Astrocyte of the spinal cord (primary cell): ENCODE results near the gene RIMBP2.

Experiments
- DNase-seq: peaks from one replicate; pipeline ENCODE4 v3.0.0; 2011; ENCODE audit warnings: low read depth, low spot score
- H3K4me3 ChIP-seq: 2 replicates; pipeline ENCODE4 v1.5.1; 2011; ENCODE audit warnings: low read depth, mild to moderate bottlenecking, low read length, moderate library complexity
- in situ Hi-C: cut with HindIII; loops from 2 replicates; pipeline ENCODE4 v1.10.0; 2017; ENCODE audit warnings: low sequenced_read_pairs
- TF ChIP-seq, protein P1 (sequence below): IDR thresholded peaks from 2 replicates; pipeline ENCODE4 v1.5.1; 2012; ENCODE audit warnings: low read depth, mild to moderate bottlenecking, low read length, inconsistent platforms

The RIMBP2 gene

GRCh38 chr12:130549361-130549760 is 166.7 kb downstream of the RIMBP2 start:
- in situ Hi-C loops = no loop called here
- DNase-seq = no peak
- H3K4me3 ChIP-seq = no peak overlapping the region
- TF ChIP-seq, protein P1, sequence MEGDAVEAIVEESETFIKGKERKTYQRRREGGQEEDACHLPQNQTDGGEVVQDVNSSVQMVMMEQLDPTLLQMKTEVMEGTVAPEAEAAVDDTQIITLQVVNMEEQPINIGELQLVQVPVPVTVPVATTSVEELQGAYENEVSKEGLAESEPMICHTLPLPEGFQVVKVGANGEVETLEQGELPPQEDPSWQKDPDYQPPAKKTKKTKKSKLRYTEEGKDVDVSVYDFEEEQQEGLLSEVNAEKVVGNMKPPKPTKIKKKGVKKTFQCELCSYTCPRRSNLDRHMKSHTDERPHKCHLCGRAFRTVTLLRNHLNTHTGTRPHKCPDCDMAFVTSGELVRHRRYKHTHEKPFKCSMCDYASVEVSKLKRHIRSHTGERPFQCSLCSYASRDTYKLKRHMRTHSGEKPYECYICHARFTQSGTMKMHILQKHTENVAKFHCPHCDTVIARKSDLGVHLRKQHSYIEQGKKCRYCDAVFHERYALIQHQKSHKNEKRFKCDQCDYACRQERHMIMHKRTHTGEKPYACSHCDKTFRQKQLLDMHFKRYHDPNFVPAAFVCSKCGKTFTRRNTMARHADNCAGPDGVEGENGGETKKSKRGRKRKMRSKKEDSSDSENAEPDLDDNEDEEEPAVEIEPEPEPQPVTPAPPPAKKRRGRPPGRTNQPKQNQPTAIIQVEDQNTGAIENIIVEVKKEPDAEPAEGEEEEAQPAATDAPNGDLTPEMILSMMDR = no peak

DNA sequence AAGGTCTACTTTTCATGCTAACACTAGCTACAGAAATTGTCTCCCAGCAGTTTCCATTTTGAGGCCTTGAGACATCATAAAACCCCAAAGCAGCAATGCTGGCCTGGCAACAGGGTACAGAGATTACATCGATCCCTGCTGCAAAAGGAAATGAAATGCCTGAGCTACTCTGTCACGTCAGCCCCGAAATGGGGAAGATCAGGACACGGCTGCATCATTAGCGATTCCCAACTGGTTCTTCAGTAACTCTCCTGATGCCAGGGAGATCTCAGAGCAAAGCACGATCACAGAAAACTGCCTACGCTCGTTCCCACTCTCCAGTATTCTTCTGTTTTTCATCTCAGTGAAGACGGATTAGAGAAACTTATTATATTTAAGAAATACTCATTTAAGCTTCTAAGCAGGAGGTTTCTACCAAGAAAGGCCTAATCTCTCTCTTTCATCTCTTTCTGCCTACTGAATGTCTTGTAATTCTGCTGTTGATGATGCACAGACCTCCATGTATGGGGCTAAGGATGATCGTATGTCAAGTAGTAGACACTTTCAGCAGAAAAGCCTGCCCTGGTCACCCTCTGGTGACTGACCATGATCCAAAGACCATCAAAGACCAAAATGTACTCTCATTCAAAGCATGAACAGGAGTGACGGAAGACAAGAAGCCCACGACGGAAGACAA is 168.5 kb downstream of the RIMBP2 start:
- DNase-seq = no peak
- H3K4me3 ChIP-seq = no peak overlapping the region
- TF ChIP-seq, protein P1 = no peak
- in situ Hi-C loops = no loop called here

DNA sequence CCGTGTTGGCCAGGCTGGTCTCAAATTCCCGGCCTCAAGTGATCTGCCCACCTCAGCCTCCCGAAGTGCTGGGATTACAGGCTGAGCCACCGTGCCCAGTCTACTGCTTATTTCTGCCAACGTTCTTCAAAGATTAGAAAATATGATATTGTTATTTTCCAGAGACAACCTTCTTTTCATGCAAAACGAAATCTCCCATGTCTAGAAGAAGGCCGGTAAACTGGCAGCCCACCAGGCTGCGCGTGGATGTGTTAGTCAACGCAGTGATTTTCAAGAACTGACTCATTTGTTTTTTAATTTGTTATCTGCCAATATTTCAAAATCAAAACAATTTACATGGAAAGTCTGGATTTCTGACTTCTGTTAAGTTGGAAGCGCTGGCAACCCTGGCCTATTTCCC is 169.6 kb downstream of the RIMBP2 start:
- TF ChIP-seq, protein P1 = no peak
- no peak overlapping the region for H3K4me3 ChIP-seq
- no peak for DNase-seq
- in situ Hi-C loops = no loop called here

DNA sequence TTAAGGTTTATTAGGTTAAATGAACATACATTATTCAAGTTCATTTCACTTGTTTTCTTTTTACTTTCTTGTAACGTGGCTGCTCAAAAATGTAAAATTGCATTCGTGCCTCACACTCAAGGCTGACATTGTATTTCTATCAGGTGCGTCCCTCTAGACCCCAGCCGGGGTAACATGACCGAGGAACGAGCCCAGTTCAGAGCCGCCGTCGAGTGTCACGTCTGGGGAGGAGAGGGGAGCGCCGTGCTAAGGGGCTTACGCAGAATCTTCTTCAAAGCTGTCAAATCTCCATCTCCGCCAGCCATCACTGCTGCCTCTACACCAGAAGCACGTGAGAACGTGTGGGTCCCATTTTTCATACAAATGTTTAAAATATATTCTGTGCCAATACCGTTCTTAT is 170.6 kb downstream of the RIMBP2 start:
- no peak for DNase-seq
- H3K4me3 ChIP-seq = no peak overlapping the region
- TF ChIP-seq, protein P1 = no peak
- in situ Hi-C loops = no loop called here

DNA sequence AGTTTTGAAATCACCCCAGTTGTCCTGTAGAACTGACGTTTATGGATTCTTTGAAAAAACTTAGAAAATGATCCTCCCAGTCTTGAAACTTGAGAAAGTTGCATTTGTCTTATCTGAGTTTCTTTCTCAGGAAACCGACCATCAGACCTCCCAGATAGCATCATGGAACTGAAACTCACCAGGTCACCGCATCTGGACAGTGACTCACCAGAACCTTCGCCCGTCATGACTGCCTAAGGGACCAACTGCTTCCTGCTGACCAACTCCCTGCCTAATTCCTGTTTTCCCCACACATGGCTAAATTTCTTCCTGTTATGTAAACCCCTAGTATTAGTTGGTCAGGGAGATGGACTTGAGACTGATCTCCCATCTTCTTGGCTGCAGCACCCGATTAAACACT is 175.7 kb downstream of the RIMBP2 start:
- TF ChIP-seq, protein P1 = no peak
- no peak overlapping the region for H3K4me3 ChIP-seq
- in situ Hi-C loops = no loop called here
- no peak for DNase-seq

DNA sequence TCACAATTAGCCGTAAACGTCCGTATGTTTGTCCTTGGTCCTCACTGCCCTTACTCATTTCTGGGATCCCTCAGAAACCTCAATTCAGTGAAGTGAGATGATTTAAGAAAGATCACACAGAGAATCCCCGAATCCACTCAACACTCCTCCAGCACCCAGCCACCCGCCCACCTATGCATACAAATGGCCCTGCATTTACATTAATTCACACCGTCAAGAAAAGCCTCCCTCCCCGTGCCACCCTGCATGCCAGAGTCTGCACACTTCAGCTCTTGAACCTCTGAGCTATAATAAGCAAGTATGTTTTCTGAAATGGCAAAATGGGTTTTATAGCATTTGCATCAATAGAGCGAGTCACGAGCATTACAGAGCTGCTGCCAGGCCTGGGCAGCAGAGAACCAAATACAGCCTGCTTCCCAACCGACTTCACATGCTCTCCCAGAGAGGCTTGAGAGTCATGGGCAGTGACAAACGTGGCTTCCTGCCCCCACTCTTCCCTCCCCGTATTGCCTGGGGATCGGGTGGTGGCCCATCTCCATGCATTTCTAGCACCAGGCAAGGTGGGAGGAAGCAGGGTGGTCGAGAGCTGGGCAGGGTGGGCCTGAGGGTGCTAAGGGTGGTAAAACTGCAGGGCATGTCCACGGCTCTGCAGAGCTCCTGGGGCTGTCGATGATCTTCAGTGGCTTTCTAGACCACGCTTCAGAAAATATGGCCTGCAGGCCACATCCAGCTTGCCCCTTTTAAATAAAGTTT is 177.6 kb downstream of the RIMBP2 start:
- TF ChIP-seq, protein P1 = no peak
- H3K4me3 ChIP-seq = no peak overlapping the region
- in situ Hi-C loops = no loop called here
- DNase-seq = no peak
